Left renal pelvis (tissue), 4 donors: ENCODE measurements around the gene ATP5F1E. TPM values are rescaled to one million over a fixed set of nuclear protein-coding genes. Genes with fewer than 3 reads are reported as not detected.
"Not testable (repeated sequence)": the region's sequence is repeated elsewhere in the genome, so short reads cannot be mapped to it uniquely, and the experiment has no call there.

Source experiments
- DNase-seq, 4 donors: peaks; one replicate each; pipeline ENCODE4 v3.0.0-alpha.2; 2013; ENCODE audit warnings: low read depth in 4 of 4, low spot score in 3 of 4
- polyA plus RNA-seq, 4 donors: library from polyadenylated mRNA; unstranded; fragments of 120-200 nt; gene quantifications; one replicate each; pipeline ENCODE4 v1.2.1, GENCODE V29; 2013; ENCODE audit not compliant: insufficient read length in 4 of 4

Gene ATP5F1E
- polyA plus RNA-seq, 4 donors = 154 to 225 (median 192) TPM

DNA sequence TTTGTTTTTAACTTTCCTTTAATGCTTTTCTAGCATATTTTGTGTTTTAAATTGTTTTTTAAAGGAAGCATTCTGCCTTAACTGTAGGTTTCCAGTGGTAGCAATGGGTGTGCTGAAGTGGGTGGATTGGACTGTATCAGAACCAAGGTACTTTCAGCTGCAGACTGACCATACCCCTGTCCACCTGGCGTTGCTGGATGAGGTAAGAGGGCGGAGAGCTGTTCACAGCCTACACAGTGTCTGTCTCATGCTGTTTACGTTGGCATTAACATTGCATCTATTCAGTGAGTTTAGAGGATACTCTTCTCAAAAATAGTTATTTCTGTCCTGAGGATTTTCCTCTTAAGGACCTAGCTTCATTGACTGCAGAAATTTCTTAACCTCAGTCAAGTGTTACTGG is 39.2 kb downstream of the ATP5F1E start:
- DNase-seq = no peak

DNA sequence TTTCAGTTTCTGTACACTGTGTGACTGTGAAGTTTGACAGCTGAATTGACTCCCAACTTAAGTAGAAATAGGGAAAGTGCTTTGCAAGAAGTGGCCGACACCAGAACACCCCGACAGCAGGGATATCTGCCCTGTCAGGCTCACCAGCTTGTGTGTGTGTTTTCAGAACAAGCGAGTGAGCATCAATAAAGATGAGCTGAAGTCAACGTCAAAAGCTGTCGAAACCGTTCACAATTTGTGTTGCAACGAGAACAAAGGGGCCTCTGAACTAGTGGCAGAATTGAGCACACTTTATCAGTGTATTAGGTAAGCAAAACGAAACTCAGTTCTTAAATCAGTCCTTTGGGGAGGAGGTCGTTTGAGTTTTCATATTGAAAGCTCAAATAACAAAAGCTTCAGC is 40.4 kb downstream of the ATP5F1E start:
- no peak for DNase-seq

DNA sequence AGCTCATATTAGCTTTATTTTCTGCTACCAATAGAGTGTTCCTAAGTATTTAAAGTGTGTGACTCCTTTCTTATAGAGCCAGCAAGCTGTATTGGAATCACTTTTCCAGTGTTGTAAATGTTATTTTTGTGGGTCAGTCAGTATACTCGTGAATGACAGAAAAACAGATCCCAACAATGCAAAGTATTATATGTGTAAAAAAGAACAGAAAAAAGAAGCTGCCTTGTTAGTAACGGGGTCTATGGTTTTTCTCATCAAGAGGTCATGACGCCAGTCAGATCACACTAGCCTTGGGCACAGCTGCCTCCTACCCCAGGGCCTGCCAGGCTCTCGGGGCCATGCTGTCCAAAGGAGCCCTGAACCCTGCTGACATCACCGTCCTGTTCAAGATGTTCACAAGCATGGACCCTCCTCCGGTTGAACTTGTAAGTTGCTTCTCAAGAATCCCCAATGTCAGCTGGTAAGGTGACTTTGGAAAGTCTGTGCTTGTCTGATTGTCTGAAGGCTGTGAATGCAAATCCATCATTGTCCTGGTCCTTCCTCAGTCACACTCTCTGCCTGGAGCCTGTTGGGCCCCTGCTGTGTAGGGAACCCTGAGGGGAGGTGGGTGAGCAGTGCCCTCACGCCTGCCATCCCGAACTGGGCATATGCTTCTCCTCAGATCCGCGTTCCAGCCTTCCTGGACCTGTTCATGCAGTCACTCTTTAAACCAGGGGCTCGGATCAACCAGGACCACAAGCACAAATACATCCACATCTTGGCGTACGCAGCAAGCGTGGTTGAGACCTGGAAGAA is 41.3 kb downstream of the ATP5F1E start:
- DNase-seq = no peak

- DNase-seq = no peak
Measured at GRCh38 chr20:58989196-58989595, 42.9 kb downstream of the ATP5F1E start.

GRCh38 chr20:58988565-58988882 is 43.6 kb downstream of the ATP5F1E start:
- DNase-seq = no peak

- no peak for DNase-seq
Measured at GRCh38 chr20:58987790-58988564, 44.2 kb downstream of the ATP5F1E start.

DNA sequence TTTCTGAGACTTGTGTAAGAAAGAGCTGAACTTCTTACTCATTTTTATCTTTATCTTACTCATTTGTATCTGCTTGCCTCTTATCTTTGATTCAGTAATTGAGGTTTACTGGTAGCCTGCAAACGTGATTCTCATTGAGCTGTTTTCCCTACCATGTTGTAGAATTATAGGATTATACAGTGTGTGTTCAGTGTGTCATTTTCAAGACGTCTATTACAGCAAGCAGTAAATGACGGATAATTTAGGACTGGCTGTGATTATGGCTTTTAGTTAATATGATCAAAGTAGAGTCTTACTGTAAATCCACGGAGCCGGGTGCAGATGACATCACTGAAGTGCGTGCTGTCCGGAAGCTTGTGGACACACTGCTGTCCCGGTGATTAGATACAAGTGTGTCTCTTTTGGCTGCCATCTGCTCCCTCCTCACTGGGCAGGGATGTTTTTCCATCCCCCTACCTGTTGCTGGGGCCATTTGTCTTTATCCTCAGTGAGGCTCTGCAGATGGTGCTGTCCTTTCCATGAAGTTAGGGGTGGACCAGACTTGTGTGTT is 45.1 kb downstream of the ATP5F1E start:
- no peak for DNase-seq

- no peak for DNase-seq
Measured at GRCh38 chr20:58986286-58986967, 45.7 kb downstream of the ATP5F1E start.

GRCh38 chr20:58985656-58986055 is 46.5 kb downstream of the ATP5F1E start:
- DNase-seq = no peak

DNA sequence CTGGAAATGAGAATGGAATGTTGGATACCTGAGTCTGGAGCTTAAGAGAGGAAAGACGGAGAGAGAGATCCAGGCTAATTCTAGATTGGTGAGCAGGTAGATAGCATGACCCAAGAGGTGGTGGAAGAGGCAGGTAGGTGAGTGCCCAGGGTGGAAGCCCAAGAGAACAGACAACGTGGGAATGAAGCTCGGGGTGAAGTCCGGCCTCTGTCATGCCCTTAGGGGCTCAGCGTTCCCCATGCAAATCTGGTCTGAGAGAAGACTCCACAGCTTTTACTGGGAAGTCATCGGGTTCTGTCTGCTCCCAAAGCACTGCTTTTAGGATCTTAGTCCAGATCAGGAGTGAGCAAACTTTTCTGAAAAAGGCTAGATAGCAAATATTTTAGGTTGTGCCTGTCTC is 47.4 kb downstream of the ATP5F1E start:
- DNase-seq = no peak

DNA sequence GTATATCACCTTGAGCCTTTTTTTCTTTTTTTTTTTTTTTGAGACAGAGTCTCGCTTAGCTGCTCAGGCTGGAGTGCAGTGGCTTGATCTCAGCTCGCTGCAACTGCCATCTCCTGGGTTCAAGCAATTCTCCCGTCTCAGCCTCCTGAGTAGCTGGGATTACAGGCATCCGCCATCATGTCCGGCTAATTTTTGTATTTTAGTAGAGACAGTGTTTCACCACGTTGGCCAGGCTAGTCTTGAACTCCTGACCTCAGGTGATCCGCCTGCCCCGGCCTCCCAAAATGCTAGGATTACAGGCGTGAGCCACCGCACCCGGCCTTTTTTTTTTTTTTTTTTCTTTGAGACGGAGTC is 49.0 kb downstream of the ATP5F1E start:
- DNase-seq = not testable (repeated sequence)

DNA sequence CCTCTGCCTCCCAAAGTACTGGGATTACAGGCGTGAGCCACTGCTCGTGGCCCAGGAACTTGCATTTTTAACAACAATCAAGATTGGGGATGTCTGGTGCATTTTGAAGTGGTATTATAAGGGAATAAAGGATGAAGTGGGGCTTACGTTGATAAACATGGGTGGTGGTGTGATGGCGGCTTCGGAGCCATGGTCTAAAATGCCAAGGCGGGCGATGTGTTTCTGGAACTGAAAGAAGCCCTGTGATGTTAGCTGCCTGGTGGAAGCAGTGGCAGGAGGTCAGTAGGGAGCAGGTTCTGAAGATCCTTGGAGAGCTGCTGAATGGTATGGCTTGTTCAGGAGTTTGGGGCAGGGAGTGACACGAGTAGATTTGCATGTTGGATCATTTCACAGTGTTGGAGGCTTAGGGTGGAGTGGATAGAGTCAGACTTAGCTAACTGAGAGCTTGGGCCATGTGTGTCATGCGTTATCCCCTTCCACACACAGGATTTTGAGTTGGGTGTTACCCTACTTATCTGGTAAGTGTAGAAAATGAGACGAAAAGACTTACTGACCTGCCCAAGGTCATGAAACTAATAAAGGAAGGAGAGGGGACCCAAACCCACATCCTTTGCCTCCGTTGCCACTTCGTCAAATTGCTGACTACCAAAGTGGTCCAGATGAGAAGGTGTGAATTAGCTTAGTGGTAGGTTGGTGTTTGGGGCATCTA is 49.6 kb downstream of the ATP5F1E start:
- no peak for DNase-seq

GRCh38 chr20:58981628-58982364 is 50.3 kb downstream of the ATP5F1E start:
- DNase-seq = peak in 2 of 4 donors; percentile 24 to 33

DNA sequence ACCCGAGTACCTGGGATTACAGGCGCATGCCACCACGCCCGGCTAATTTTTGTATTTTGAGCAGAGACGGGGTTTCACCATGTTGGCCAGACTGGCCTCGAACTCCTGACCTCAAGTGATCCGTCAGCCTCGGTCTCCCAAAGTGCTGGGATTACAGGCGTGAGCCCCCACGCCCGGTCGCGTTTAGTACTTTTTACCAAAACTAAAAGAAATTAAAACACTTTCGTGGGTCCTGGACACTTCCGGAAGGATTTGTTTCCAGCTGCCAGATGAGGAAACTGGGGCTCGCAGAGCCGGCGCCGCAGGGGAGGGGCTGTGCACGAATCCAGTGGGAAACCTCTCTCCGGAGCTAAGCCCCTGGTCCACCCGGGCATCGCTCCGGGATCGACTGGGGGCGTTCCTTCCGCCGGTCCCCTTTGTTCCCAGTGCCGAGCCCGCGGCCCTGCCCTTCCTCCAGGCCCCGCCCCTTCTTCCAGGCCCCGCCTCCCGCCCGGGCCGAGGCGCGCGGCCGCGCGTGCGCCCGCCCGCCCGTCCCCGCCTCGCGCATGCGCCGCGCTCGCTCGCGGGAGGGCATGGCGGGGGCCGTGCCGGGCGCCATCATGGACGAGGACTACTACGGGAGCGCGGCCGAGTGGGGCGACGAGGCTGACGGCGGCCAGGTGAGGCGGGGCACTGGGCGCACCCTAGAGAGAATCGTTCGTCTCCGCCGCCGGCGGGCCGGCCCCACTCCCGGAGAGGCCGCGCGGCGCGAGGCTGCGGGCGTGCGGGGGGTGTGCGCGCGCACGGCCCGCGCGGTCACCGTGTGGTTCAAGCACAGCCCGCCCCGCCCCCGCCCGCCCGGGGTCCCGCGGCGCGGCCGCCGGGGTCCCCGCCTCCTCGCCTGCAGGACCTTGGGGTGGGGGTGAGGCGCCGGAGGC is 51.2 kb downstream of the ATP5F1E start, which contains the start of gene NELFCD:
TSS of gene NELFCD (plus strand) at position 546 of the 917 bp plus-strand sequence. CDS start at position 600, 54 bp downstream.
- DNase-seq = peak; percentile 57 to 81 (median 76)

GRCh38 chr20:58978351-58979190 is 53.6 kb downstream of the ATP5F1E start:
- DNase-seq = no peak

DNA sequence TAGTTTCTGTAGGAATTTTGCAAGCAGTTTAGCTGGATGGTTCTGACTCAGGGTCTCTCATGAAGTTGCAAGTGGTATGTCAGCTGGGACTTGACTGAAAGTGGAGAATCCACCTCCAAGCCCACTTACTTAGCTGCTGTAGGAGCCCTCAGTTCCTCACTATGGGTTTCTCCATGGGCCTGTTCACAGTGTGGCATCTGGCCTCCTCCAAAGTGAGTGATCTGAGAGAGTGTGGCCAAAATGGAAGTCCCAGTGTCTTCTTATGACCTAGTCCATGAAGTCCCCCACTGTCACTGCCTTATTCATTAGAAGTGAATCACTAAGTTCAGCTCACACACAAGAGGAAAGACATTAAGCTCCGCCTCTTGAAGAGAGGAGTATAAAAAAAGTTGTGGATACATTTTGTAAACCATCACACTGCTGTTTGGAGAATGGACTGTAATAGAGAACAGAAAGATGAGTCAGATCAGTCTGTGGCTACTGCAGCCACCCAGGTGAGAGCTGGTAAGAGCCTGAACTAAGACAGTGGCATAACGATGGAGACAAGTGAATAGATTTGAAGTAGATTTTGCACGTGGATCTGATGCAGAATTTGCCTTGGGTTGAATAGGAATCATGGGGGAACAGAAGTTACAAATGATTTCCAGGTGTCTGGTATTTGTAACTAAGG is 55.9 kb downstream of the ATP5F1E start:
- DNase-seq = no peak
